GM10266 (cell line): ENCODE data around the gene KIF5C.

Source experiments
- DNase-seq: peaks from one replicate; pipeline ENCODE4 v3.0.0; 2012; ENCODE audit errors: extremely low spot score
- TF ChIP-seq, protein P1 (sequence below): IDR thresholded peaks from 2 replicates; pipeline ENCODE4 v1.5.1; 2012; ENCODE audit warnings: mild to moderate bottlenecking, low read depth; ENCODE audit not compliant: control insufficient read depth, insufficient read depth; ENCODE audit errors: missing control alignments

KIF5C gene

DNA sequence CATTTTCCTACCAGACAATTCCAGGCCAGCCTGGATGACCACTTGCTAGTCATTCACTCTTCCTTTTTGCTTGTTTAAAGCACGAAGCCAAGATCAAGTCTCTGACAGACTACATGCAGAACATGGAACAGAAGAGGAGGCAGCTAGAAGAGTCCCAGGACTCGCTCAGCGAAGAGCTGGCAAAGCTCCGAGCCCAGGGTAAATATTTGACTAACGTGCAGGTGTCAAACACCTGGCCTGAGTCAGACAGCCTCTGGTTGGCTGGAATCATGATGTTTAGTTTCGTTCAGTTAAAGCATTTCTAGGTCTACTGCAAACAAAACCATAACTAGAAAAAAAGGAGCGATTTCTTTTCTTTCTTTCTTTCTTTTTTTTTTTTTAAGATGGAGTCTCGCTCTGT lies 119.3 kb downstream of the KIF5C start:
- DNase-seq, result no peak
- TF ChIP-seq, protein P1, sequence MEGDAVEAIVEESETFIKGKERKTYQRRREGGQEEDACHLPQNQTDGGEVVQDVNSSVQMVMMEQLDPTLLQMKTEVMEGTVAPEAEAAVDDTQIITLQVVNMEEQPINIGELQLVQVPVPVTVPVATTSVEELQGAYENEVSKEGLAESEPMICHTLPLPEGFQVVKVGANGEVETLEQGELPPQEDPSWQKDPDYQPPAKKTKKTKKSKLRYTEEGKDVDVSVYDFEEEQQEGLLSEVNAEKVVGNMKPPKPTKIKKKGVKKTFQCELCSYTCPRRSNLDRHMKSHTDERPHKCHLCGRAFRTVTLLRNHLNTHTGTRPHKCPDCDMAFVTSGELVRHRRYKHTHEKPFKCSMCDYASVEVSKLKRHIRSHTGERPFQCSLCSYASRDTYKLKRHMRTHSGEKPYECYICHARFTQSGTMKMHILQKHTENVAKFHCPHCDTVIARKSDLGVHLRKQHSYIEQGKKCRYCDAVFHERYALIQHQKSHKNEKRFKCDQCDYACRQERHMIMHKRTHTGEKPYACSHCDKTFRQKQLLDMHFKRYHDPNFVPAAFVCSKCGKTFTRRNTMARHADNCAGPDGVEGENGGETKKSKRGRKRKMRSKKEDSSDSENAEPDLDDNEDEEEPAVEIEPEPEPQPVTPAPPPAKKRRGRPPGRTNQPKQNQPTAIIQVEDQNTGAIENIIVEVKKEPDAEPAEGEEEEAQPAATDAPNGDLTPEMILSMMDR, result no peak

DNA sequence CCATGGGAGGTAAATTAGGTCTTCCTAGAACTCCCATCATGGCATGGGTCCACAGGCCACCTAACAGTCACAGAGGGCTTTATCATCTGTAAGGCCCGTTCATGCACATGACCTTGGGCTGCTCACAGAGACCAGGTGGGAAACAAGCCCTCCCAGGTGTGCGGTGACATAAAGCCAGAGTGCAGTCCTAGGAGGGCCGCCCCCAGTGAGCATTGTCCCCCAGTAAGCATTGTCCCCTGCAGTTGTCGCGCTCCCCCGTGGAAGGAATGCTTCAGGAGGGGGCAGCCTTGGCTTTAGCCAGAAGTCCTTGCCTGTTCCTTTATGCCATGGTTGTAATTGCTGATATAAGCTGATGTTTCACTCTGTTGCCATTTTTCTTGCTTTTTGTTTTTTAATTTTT lies 121.8 kb downstream of the KIF5C start:
- DNase-seq, result no peak
- TF ChIP-seq, protein P1, result no peak

DNA sequence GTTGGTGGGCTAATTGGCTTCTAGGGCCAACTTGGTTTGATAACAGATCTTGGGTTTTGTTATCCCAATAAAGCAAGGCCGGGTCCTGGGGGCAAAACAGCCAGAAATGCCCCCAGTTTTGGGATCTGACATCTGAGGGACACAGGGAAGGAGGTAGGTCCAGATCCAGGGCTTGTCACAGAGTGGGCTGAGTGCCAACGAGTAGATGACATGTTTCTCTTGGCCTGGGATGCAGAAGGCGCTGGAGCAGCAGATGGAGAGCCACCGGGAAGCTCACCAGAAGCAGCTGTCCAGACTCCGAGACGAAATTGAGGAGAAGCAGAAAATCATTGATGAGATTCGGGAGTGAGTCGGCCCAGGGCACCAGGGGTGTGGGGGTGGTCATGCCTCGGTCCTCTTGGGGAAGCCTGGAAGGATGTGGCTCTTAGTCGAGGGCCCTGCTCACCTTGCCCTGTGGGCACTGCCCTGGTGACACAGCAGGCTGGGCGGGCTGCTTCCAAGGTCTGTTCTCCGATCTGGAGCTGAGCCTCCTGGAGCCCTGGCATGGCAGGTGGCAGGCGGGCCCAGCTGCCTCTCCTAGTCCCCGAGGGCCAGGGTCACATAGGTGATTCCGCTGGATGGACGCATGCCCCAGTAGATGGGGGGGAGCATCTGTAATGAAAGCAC lies 123.3 kb downstream of the KIF5C start:
- TF ChIP-seq, protein P1, result no peak
- DNase-seq, result no peak

DNA sequence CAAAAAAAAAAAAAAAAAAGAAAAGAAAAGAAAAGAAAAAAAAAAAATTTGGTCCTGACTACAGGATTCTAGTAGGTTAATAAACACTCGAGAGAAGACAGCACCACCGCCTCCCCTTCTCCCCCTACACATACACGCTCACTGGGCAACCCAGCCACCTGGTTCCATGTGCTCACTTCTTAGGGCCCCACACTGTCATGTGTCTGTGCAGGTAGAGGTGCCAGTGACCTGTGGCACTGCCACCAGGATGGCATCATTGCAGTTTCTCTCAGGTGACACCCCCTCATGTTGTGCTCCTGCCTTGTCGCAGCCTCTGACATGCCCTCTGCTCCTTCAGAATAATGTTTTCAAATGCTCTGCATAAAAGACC lies 123.8 kb downstream of the KIF5C start:
- no peak for DNase-seq
- TF ChIP-seq, protein P1, result no peak

DNA sequence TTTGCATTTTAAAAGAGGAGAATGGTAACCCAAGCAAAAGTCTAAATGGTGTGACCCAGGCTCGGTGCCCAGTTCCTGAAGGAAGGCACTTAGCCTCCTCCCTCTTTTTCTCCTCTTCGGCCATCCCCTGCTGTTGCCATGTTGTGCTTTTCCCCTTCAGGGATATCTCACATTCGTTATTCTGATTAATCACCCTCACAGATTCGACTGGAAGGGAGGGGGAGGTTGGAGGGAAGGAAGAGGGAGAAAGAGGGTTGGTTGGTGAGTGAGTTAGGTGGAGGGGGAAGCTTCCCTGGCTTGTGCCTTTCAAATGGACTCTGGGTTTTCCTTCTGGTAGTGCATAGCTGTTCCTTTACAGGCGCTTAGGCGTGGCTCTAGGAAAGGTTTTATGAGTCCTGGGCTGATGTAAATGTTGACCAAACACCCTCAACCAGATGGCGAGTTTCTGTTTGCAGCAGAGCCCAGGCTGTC lies 124.5 kb downstream of the KIF5C start:
- TF ChIP-seq, protein P1, result no peak
- no peak for DNase-seq

DNA sequence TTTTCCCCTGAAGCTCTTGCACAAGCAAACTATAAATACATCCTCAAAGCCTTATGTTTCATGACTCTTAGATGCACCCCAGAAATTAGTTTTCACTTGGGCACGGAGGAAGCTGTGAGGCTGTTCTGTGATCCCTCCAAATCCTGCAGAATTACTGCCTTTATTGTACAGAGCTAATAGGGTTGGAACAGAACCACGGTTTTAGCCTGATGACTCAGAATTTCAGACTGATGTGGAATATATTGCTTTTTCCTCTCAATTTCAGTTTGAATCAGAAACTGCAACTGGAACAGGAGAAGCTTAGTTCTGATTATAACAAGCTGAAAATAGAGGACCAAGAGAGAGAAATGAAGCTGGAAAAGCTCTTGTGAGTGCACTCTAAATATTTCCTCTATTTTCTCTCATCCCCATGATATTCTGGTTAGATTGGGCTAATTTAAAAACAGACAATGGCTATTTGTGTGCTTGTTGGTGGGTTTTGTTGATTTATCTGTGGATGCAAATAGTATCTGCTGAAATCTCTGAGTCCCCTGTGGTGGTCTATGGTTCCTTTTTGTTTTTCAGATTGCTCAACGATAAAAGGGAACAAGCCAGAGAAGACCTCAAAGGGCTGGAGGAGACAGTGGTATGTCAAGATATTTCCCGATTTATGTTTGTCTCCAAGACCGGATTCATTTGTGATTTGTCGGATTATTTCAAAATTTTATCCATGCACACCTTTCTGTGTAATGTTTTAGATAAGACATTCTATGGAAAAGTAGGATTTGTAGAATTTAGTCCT lies 125.3 kb downstream of the KIF5C start:
- no peak for DNase-seq
- TF ChIP-seq, protein P1, result no peak

DNA sequence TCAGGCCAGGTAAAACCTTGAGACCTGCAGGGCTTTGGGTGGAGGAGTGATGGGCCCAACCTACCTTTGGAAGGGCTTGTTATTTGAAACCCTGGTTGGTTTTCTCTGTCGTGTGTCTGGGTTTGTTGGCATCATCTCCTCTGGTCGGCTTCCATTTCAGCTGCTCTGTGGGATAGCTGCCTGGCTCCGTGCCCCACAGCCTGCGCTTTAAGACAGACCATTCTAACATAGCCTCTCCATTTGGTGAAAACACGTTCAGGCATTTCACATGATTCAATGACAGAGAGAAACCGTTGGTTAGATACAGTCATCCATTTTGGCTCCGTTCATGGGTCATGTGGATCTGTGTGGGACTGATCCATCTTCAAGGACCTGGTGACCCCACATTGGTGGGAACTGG lies 126.5 kb downstream of the KIF5C start:
- no peak for DNase-seq
- TF ChIP-seq, protein P1, result no peak
